DND-41 (cell line): ENCODE data around the gene NRXN3.

Experiments
- EZH2 ChIP-seq: IDR thresholded peaks from 3 replicates; pipeline ENCODE4 v1.6.1; 2012; ENCODE audit warnings: borderline replicate concordance, low read depth, mild to moderate bottlenecking, moderate library complexity, low read length, inconsistent platforms; ENCODE audit not compliant: severe bottlenecking
- TF ChIP-seq, protein P1 (sequence below): IDR thresholded peaks from 2 replicates; pipeline ENCODE4 v1.5.1; 2012; ENCODE audit warnings: borderline replicate concordance, low read length, moderate library complexity, mild to moderate bottlenecking; ENCODE audit not compliant: poor library complexity, severe bottlenecking; ENCODE audit errors: extremely low read depth

- no peak for TF ChIP-seq EZH2
- TF ChIP-seq, protein P1, sequence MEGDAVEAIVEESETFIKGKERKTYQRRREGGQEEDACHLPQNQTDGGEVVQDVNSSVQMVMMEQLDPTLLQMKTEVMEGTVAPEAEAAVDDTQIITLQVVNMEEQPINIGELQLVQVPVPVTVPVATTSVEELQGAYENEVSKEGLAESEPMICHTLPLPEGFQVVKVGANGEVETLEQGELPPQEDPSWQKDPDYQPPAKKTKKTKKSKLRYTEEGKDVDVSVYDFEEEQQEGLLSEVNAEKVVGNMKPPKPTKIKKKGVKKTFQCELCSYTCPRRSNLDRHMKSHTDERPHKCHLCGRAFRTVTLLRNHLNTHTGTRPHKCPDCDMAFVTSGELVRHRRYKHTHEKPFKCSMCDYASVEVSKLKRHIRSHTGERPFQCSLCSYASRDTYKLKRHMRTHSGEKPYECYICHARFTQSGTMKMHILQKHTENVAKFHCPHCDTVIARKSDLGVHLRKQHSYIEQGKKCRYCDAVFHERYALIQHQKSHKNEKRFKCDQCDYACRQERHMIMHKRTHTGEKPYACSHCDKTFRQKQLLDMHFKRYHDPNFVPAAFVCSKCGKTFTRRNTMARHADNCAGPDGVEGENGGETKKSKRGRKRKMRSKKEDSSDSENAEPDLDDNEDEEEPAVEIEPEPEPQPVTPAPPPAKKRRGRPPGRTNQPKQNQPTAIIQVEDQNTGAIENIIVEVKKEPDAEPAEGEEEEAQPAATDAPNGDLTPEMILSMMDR: no peak
Measured at GRCh38 chr14:78933166-78933565, 763.0 kb downstream of the NRXN3 start.
